HepG2 (cell line): ENCODE results near the gene RARA. TPM values are rescaled to one million over a fixed set of nuclear protein-coding genes. Genes with fewer than 3 reads are reported as not detected.
A peak's percentile ranks its signal among the peaks of the same experiment; 100 is the strongest.

Source experiments
- ARID5B ChIP-seq: IDR thresholded peaks from 2 replicates; pipeline ENCODE4 v1.4.0; 2020; ENCODE audit warnings: mild to moderate bottlenecking, missing genetic modification reagents
- ATF2 ChIP-seq: sonication (generic); formaldehyde crosslinking; IDR thresholded peaks from 2 replicates; pipeline ENCODE4 v1.4.0; 2020; ENCODE audit warnings: missing genetic modification reagents
- BRD4 ChIP-seq: sonication (generic); formaldehyde crosslinking; IDR thresholded peaks from 2 replicates; pipeline ENCODE4 v1.4.0; 2020; ENCODE audit warnings: missing genetic modification reagents
- CENPT ChIP-seq: sonication (generic); formaldehyde crosslinking; IDR thresholded peaks from 2 replicates; pipeline ENCODE4 v1.8.0; 2022; ENCODE audit warnings: low read depth, mild to moderate bottlenecking, moderate library complexity, missing genetic modification reagents
- KMT2B ChIP-seq: IDR thresholded peaks from 2 replicates; pipeline ENCODE4 v1.6.1; 2016; ENCODE audit warnings: missing genetic modification reagents, missing compliant biosample characterization
- MLLT10 ChIP-seq: sonication (generic); formaldehyde crosslinking; IDR thresholded peaks from 2 replicates; pipeline ENCODE4 v1.4.0; 2020; ENCODE audit warnings: missing genetic modification reagents
- PHF21A ChIP-seq: sonication (generic); formaldehyde crosslinking; IDR thresholded peaks from 2 replicates; pipeline ENCODE4 v1.5.0; 2020; ENCODE audit warnings: mild to moderate bottlenecking, missing genetic modification reagents
- PLRG1 ChIP-seq: fragments of 450-650 bp; conservative IDR thresholded peaks from 2 replicates; pipeline ENCODE4 v1.6.1; 2016
- POLR2AphosphoS2 ChIP-seq: IDR thresholded peaks from 2 replicates; pipeline ENCODE4 v1.6.1; 2011; ENCODE audit warnings: low read depth, low read length, improper control_type of control experiment
- REXO4 ChIP-seq: sonication (generic); formaldehyde crosslinking; IDR thresholded peaks from 2 replicates; pipeline ENCODE4 v1.8.0; 2022; ENCODE audit warnings: missing genetic modification reagents, mild to moderate bottlenecking, borderline replicate concordance
- SETDB1 ChIP-seq: sonication (generic); formaldehyde crosslinking; IDR thresholded peaks from 2 replicates; pipeline ENCODE4 v1.5.1; 2020; ENCODE audit warnings: missing genetic modification reagents, mild to moderate bottlenecking, borderline replicate concordance
- SRSF4 ChIP-seq: fragments of 200-400 bp; formaldehyde crosslinking; IDR thresholded peaks from one replicate; pipeline ENCODE4 v1.6.1; 2018; ENCODE audit warnings: mild to moderate bottlenecking, low read depth, low read length, moderate library complexity; ENCODE audit not compliant: poor library complexity, severe bottlenecking
- THRA ChIP-seq: sonication (generic); formaldehyde crosslinking; IDR thresholded peaks from 2 replicates; pipeline ENCODE4 v1.4.0; 2020; ENCODE audit warnings: missing genetic modification reagents, borderline replicate concordance
- ZBTB20 ChIP-seq: sonication (generic); formaldehyde crosslinking; IDR thresholded peaks from 2 replicates; pipeline ENCODE4 v1.8.1; 2023; ENCODE audit warnings: missing genetic modification reagents, low read depth, mild to moderate bottlenecking, borderline replicate concordance
- ZBTB25 ChIP-seq: IDR thresholded peaks from 2 replicates; pipeline ENCODE4 v1.6.1; 2018; ENCODE audit warnings: missing genetic modification reagents
- ZFP36L2 ChIP-seq: sonication (generic); formaldehyde crosslinking; IDR thresholded peaks from 2 replicates; pipeline ENCODE4 v1.4.0; 2020; ENCODE audit warnings: missing genetic modification reagents
- ZFP41 ChIP-seq: sonication (generic); formaldehyde crosslinking; IDR thresholded peaks from 2 replicates; pipeline ENCODE4 v1.4.0; 2020; ENCODE audit warnings: mild to moderate bottlenecking, missing genetic modification reagents, borderline replicate concordance
- ZNF17 ChIP-seq: sonication (generic); formaldehyde crosslinking; IDR thresholded peaks from 2 replicates; pipeline ENCODE4 v1.5.0; 2020; ENCODE audit warnings: mild to moderate bottlenecking, missing genetic modification reagents
- ZNF326 ChIP-seq: sonication (generic); formaldehyde crosslinking; IDR thresholded peaks from 2 replicates; pipeline ENCODE4 v1.4.0; 2020; ENCODE audit warnings: missing genetic modification reagents, borderline replicate concordance
- ZNF513 ChIP-seq: sonication (generic); formaldehyde crosslinking; conservative IDR thresholded peaks from 2 replicates; pipeline ENCODE4 v1.5.0; 2020; ENCODE audit warnings: missing genetic modification reagents
- ZNF713 ChIP-seq: sonication (generic); formaldehyde crosslinking; IDR thresholded peaks from 2 replicates; pipeline ENCODE4 v1.4.0; 2020; ENCODE audit warnings: mild to moderate bottlenecking, missing genetic modification reagents
- polyA plus RNA-seq, 8 experiments: library from polyadenylated mRNA; depleted of rRNA in 3 of 8; stranded (reverse) in 7 of 8; unstranded in 1 of 8; fragments of >200 nt; fragmentation: Illumina TruSeq in 4 of 8; extraction: Trizol in 4 of 8; gene quantifications; 2 replicates each; pipeline versions ENCODE4 v1.2.1 to v1.2.3, GENCODE V29; 2011 to 2016; ENCODE audit warnings: low read depth in 4 of 8, missing spikeins in 1 of 8, mixed read lengths in 1 of 8; ENCODE audit not compliant: insufficient read depth in 1 of 8
- total RNA-seq, 5 experiments: library from RNA; depleted of rRNA; stranded (reverse); fragments of >200 nt; fragmentation: Illumina TruSeq; extraction: Trizol; gene quantifications; 2 replicates each; pipeline ENCODE4 v1.2.3, GENCODE V29; 2016; ENCODE audit warnings: low read depth in 1 of 5

The RARA gene
- total and polyA plus RNA-seq, 2 of the 13 experiments (the other 11 are each of a cell fraction or from before 2014, with no cell fraction given): 6.4 to 8.6 TPM

- TF ChIP-seq ATF2: peak; percentile 57; the same call in 1 of the 2 replicates
- no peak for TF ChIP-seq ZFP36L2 (CRISPR knock-in tag)
- no peak for TF ChIP-seq MLLT10
- 0 out of 2 replicates have a peak, but pooled peaks have one; percentile 31 for TF ChIP-seq ZNF513 (CRISPR knock-in tag)
- TF ChIP-seq ARID5B (CRISPR knock-in tag): 0 out of 2 replicates have a peak, but pooled peaks have one; percentile 31
- no peak for TF ChIP-seq ZFP41 (CRISPR knock-in tag)
- no peak for TF ChIP-seq BRD4 (CRISPR knock-in tag)
- TF ChIP-seq ZBTB20 (CRISPR knock-in tag): no peak
- TF ChIP-seq KMT2B (CRISPR knock-in tag): no peak
- TF ChIP-seq REXO4 (CRISPR knock-in tag): no peak
- no peak for TF ChIP-seq POLR2AphosphoS2
- peak; percentile 83; the same call in 1 of the 2 replicates for TF ChIP-seq ZBTB25 (CRISPR knock-in tag)
- TF ChIP-seq SRSF4: no peak
- TF ChIP-seq ZNF17 (CRISPR knock-in tag): no peak
- TF ChIP-seq SETDB1 (CRISPR knock-in tag): no peak
- TF ChIP-seq PHF21A (CRISPR knock-in tag): no peak
- no peak for TF ChIP-seq ZNF713 (CRISPR knock-in tag)
- no peak for TF ChIP-seq ZNF326
- TF ChIP-seq PLRG1: no peak
- TF ChIP-seq THRA (CRISPR knock-in tag): peak; percentile 63
- no peak for TF ChIP-seq CENPT
These were observed 46.3 kb downstream of the RARA start (continued) for GRCh38 chr17:40355123-40355803.
